ENCODE data around the gene GTF2I. TPM values are rescaled to one million over a fixed set of nuclear protein-coding genes. Genes with fewer than 3 reads are reported as not detected.
"Not testable (repeated sequence)": the region's sequence is repeated elsewhere in the genome, so short reads cannot be mapped to it uniquely, and the experiment has no call there.

Gene GTF2I
- total RNA-seq, 1 donor from 2014 or later, result 229 TPM

- not testable (repeated sequence) for DNase-seq
These were observed 124.2 kb downstream of the GTF2I start for GRCh38 chr7:74781746-74782145.

- not testable (repeated sequence) for DNase-seq
These were observed 126.1 kb downstream of the GTF2I start for GRCh38 chr7:74783595-74783994.

GRCh38 chr7:74788369-74789150 is 131.0 kb downstream of the GTF2I start:
- peak; percentile 90 for DNase-seq

DNA sequence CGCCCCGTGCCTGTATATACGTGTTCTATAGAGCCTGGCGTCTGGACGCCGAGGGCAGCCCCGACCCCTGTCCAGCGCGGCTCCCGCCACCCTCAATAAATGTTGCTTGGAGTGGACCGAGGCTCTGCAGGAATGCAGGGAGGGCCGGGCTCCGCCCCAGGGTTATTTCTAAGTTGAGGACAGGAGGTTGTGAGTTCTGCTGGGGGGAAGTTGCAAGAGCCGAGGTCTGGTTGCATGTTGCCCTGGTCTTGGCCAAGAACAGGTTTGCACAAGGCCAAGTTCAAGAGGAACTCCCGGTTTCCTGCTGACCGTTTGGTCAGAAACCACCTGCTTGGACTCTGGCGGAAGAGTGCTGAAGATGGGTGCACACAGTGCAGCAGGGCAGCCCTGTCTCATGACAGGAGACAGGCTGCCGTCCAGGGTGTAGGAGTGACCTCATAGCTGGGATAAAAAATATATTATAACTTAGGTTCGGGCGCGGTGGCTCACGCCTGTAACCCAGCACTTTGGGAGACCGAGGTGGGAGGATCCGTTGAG is 131.8 kb downstream of the GTF2I start:
- DNase-seq, result not testable (repeated sequence)

- not testable (repeated sequence) for DNase-seq
These were observed 140.5 kb downstream of the GTF2I start for GRCh38 chr7:74797848-74798622.

DNA sequence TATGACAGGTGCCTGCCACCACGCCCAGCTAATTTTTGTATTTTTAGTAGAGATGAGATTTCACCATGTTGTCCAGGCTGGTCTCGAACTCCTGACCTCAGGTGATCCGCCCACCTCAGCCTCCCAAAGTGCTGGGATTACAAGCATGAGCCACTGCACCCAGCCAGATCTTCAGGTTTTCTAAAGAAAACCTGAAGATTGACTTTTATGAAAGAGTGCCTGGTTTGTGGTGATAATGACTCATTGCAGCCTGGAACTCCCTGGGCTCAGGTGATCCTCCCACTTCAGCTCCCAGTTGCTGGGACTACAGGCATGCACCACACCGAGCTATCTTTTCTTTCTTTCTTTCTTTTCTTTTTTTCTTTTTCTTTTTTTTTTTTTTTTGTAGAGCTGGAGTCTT is 141.1 kb downstream of the GTF2I start:
- DNase-seq, result not testable (repeated sequence)

Other genes with a start within 250 kb of the GTF2I start
- 16.1 TPM for gene GTF2IRD1, start 203.8 kb upstream of the GTF2I start, total RNA-seq
- not detected for gene NCF1, start 116.3 kb downstream of the GTF2I start, total RNA-seq
- 51.0 TPM for gene GTF2IRD2, start 193.9 kb downstream of the GTF2I start, total RNA-seq